CD4-positive, alpha-beta T cell treated with Interleukin-4 for 4 hours (primary cell): Measurements from ENCODE around the gene COLEC12.
"Not testable (repeated sequence)": the region's sequence is repeated elsewhere in the genome, so short reads cannot be mapped to it uniquely, and the experiment has no call there.

Experiments used
- DNase-seq: peaks from one replicate; pipeline ENCODE4 v3.0.0-alpha.2; 2020

Gene COLEC12

GRCh38 chr18:312415-312814 is 188.1 kb downstream of the COLEC12 start:
- DNase-seq: no peak

DNA sequence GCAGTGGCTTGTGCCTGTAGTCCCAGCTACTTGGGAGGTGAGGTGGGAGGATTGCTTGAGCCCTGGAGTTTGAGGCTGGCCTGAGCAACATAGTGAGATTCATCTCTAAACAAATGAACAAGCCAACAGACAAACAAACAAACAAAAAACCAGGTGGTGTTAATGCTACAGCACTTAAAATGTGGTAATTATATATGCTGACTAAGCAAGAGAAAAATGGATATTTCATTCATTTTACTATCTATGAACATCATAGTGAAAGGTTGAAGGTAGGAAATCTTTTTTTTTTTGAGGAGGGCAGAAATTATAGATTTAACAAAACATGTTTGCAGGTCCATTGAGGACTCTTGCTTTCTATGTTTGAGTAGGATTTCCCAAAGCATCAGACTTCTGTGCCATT is 190.5 kb downstream of the COLEC12 start:
- DNase-seq: no peak

- DNase-seq: not testable (repeated sequence)
These were observed 192.4 kb downstream of the COLEC12 start for GRCh38 chr18:308086-308485.

- no peak for DNase-seq
These were observed 193.8 kb downstream of the COLEC12 start for GRCh38 chr18:306608-307255.

GRCh38 chr18:305003-305501 is 195.4 kb downstream of the COLEC12 start:
- DNase-seq: no peak

DNA sequence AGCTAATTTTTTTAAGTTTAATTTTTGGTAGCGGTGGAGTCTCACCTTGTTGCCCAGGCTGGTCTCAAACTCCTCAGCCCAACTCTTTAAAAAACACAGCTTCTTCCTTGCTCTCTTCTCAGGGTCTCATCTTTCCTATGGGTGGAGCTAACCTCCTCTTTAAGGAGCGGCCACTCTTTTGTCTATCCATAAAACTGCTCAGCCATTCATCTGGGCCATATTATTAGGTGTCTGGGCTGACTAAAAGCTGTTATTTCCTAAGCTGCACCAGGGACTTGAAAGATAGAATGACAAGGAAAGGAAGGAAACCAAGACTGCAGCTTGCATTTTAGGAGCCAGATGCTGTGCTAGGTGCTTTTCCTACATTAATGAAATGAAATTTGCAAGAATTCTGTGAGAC is 196.9 kb downstream of the COLEC12 start:
- DNase-seq: no peak

- no peak for DNase-seq
These were observed 197.5 kb downstream of the COLEC12 start for GRCh38 chr18:303011-303410.

- no peak for DNase-seq
These were observed 198.4 kb downstream of the COLEC12 start for GRCh38 chr18:302097-302496.

DNA sequence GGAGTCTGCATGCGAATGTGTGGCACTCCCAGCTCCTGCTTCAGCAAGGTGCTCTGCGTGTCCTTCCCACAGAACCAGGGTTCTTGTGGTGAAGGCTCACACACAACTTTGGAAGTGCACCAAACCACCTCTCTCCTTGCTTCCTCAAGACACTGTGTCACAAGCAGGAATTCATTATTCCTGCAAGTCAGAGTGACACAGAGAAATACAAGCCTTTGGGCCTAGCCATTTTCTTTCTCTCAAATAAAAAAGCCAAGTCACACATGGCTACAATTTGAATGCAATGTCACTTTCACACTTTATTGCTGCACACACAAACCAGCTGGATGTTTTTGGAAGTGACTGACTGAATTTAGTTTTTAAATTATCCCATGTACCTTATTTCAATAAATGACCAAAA is 202.6 kb downstream of the COLEC12 start:
- DNase-seq: no peak

DNA sequence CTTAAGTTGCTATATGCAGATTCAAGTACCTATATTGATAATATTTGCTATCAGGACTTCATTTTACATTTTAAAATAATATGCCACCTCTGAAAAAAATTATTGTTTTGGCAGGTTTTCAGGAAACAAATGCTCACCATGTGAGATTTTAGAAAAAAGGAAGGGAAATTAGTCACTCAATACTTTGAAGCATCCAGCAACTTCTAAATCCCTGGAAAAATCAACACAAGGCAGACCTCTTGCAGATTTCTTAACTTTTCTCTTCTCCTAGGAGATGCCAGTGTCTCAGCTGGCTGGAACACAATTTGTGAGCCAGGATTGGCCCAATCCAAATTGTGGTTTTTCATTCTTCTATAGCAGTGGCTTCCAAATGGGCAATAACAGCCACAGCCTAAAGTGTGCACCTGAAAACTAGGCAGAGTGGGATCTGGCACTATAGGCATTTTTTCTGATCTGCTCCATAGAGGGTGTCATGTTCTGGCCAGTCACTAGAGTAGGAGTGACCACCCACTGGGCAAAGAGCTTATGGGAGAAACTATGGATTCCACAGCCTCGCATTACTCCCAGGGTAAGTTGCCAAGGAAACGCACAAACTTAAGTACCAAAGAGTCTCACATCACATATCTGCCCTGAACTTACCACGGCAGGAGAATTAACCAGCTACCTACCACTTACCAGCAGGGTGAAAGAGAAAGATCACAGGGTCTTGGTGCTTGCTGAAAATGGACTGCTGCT is 204.6 kb downstream of the COLEC12 start:
- no peak for DNase-seq

DNA sequence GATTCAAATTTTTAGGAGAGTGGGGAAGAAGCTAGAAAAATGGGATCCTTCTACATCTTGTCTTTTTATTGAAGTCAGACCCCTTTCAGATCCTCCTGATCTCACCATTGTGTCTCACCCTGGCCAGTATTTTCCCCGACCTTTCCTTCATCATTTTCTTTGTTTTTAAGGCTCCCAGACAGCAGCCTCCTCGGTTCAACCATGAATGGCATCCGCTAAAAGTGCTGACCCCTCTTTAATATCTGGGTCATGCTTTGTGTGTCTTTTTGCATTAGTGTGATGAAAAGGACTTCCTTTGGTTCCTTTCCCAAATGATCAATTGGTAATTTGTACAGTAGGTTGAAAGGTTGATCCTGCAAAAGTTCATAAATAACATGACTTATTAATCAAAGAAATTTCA is 205.9 kb downstream of the COLEC12 start:
- DNase-seq: no peak

DNA sequence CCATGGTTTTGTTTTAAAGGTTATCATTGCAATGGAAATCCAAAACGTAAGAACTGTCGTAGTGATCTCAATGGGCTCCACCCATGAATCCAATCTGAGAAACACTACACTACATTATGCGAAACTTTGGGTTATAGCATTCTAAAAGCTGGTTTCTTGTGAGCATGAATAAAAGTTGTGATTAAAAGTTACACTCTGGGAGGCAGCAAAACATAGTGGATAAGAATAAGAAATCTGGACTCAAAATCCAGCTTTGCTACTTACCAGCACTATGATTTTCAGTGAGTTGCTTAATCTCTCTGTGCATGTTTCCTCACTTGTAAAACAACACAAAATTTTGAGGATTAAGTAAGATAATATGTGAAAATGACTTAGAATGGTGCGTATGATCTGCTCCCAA is 207.0 kb downstream of the COLEC12 start:
- DNase-seq: no peak

- no peak for DNase-seq
These were observed 208.2 kb downstream of the COLEC12 start for GRCh38 chr18:292271-292670.

- DNase-seq: not testable (repeated sequence)
These were observed 210.5 kb downstream of the COLEC12 start for GRCh38 chr18:289970-290369.

- no peak for DNase-seq
These were observed 211.5 kb downstream of the COLEC12 start for GRCh38 chr18:289026-289425.

DNA sequence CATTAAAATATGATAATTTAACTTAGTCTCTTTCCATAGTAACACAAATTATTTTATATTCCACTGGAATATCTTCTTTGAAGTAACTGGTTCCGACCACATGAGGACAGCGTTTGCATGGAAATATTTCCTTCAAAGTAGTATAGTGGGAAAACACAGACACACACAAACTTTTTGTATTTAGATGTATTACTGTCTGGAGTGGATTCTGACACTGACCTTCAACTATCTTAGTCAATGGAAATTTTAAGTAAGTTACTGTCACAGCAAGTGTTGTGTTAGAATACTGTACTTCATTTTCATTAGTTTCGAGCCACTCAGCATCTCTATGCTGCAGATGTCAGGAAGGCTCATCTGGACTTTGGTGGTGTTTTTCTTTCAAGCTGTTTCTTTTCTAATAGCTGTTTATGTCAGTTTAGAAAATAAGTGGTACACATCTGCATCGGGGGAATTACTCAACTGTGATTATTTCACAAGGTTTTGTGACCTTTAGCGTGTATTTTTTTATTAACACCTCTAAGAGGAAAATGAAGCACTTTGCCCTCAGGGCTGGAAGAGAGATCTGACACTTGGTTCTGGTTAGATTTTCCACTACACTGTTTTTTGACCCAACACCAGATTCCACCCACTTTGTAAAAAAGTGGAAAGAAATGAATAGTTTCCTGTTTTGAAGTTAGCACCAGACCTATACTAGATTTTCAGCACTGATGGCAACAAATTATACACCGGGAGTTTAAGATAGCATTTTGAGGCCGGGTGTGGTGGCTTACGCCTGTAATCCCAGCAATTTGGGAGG is 213.8 kb downstream of the COLEC12 start:
- no peak for DNase-seq

DNA sequence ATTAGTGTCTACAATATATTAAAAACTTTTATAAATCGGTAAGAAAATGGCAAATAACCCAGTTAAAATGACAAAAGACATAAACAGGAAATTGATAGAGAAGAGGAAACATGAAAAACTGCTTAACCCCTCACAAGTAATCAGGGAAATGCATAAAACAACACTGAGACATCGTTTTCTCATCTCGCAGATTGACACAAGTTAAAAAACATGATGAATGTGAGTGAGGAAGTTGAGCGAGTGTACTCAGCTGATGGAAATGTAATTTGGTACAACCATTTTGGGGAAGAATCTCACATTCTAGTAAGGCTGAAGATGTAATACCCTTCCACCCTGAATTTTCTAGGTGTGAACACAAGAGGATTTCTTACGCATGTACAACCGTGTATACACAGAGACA is 214.7 kb downstream of the COLEC12 start:
- DNase-seq: no peak

DNA sequence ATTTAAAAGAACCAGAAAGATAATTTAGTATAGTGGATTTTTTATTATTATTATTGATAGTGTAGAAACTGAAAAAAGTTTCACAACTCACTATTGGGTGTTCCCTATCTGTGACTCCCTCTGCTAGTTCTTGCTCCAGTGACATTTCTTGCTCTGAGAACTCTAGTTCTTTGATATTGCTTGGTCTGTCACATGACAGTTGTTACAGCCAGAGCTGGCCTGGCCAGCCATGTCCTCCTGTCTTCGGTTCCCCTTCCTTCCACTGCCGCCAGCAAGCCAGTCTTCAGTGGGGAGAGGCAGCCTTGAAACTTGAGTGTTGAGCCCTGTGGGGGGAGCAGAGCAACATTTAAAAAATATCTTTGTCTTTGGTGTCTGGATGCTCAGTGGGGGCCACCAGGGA is 225.0 kb downstream of the COLEC12 start:
- no peak for DNase-seq

DNA sequence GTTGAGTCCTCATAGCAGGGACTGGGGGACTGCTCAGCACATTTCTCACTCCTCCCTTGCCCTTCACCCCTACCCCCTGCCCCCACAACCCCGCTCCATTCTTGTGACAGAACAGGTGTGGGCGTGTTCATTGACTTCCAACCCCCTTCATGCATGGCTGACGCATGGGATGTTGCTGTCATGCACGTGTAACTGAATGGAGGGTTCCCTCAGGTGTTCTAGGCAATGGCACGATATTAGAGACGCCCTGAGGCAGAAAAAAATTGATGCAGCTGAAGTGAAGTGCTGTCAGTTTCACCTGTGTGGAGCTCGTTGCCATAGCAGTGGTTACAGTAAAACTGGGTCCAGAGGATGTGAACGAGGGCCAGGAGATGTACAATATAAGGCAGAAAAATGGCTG is 226.2 kb downstream of the COLEC12 start:
- DNase-seq: no peak

DNA sequence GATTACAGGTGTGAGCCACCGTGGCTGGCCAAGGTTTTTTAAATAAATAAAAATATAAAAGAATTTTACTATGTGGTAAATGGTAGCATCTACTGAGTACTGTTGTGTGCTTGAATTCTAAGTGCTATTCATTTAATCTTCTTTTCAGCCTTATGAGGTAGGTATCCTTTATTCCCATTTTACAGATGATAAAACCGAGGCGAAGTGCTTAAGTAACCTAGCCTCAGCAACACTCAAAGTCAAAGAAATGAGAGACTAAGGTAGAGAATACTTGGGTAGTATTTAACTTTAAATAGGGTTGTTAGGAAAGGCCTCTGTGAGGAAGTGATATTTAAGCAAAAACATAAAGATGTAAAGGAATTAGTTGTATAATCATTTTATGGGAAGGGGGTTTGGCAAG is 227.0 kb downstream of the COLEC12 start:
- DNase-seq: no peak

GRCh38 chr18:272650-273049 is 227.9 kb downstream of the COLEC12 start:
- no peak for DNase-seq

DNA sequence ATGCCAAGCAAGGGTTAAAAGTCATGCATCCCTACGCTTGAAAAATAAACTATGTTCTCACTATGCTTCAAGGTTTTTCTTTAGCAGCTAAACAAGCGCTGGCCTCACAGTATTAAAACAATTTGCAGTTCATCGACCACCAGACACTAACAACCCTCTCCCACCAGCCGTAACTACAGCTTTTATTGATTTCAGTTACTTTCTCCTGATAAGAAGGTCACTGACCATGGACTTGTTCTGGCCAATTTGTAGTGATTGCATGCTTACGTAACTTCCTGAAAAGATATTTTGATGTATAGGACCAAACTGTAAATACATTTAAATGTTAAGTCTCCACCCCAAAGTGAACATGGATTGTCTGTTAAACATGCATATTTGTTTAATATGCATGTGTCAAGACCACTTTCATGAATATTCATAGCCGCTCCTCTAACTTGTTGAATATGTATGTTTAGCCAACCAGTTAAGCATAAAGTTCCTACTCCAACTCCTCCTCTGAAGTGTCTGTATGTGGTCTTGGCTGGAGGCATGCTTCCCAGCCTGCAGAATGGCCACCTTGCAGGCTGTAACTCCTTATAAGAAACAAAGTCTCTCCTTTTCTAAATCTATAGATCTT is 230.9 kb downstream of the COLEC12 start:
- no peak for DNase-seq
